CD4-positive, alpha-beta T cell treated with Interleukin-10 for 1 hour (primary cell): ENCODE results near the gene EIF4G3.
"Not testable (repeated sequence)": the region's sequence is repeated elsewhere in the genome, so short reads cannot be mapped to it uniquely, and the experiment has no call there.

ENCODE experiments used
- DNase-seq: peaks from one replicate; pipeline ENCODE4 v3.0.0-alpha.2; 2020

Gene EIF4G3

GRCh38 chr1:21065851-21066250 lies 110.8 kb downstream of the EIF4G3 start:
- no peak for DNase-seq

DNA sequence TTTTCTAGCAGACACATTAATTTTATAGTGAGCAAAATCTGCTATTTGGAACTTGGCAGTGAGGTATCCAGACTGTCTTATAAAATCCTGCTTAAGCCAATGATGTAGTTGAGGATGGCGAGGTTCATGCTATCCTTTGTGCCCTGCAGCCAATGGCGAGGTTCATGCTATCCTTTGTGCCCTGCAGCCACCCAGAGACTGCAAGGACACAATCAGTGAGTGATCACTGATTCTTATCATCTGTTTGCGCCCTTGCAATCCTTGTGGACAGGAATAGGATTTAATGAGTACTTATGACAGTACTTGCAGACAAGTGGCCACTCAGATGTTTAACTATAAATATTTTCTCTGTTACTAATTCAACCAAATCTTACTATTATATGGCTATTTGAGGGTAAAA lies 112.6 kb downstream of the EIF4G3 start:
- DNase-seq, result no peak

DNA sequence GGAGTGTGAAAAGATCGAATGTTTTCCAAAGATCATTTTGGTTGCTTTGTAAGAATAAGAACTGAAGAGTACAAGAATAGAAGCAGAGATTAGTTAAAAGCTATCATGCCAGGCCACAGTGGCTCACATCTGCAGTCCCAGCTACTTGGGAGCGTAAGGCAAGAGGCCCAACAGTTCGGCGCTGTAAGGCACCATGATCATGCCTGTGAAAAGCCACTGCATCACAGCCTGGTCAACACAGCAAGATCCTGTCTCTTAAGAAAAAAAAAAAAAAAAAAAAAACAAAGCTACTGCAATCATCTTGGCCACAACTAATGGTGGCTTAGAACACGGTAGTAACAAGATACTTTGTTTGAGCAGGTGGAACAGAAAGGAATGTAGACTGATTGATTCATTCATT lies 116.2 kb downstream of the EIF4G3 start:
- no peak for DNase-seq

DNA sequence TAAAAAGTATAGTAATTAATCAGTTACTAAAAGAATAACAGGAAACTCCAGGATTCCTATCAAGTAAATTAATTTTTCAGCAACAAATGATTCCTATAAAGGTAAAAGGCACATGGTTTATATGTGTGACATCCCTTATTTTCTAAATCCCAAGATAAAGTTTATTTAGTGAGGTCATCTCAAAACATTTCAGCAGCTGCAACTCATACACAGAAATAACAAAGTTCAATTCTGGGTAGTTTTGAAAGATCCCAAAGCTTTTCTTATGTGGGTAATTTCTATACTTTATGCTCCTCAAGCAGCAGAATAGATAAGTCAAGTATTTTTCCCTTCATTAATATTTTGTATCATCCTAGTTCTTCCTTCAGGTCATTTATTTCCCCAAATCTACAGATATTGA lies 117.7 kb downstream of the EIF4G3 start:
- no peak for DNase-seq

- DNase-seq, result no peak
These were observed 118.5 kb downstream of the EIF4G3 start for GRCh38 chr1:21058035-21058793.

GRCh38 chr1:21053189-21053928 lies 123.3 kb downstream of the EIF4G3 start:
- DNase-seq, result not testable (repeated sequence)

- no peak for DNase-seq
These were observed 124.7 kb downstream of the EIF4G3 start for GRCh38 chr1:21052034-21052433.

DNA sequence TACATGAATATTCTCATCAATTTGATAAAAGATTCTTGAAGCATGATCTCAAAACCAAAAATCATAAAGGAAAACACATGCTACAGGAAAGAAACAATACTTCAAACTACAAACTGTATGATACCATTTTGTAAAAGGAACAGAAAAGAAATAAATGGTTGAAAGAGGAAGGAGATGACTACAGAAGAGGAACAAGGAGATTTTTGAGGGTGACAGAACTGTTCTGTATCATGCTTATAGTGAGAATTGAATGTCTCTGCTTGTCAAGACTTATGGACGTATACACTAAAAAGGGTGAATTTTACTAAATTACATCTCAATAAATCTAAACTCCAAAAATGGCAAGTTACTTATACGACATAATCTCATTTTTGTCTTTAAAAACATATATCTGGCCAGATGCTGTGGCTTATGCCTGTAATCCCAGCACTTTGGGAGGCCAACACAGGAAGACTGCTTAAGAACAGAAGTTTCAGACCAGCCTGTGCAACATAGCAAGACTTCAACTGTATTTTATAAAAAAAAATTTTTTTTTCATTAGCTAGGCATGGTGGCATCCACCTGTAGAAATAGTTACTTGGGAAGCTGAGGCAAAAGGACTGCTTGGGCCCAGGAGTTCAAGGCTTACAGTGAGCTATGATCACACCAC lies 125.4 kb downstream of the EIF4G3 start:
- no peak for DNase-seq

GRCh38 chr1:21050031-21050430 lies 126.7 kb downstream of the EIF4G3 start:
- DNase-seq, result no peak

DNA sequence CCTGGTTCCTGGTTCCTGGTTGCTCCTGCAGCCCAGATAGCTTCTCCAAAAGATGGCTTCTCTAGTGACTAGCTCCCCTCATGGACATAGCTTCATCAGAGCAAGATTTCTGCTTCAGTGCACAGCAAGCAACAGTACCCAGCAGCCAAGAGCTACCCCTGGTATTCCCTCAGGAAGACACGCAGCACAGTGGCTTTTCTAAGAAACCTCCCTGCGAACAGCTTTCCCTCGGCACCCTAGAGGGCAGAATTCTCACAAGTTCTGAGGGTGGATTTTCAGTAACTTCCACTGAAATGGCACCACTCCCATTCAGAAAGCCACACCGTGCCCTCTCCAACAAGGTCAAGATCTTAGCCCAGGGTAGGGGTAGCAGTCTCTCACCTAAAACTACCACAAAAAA lies 128.2 kb downstream of the EIF4G3 start:
- no peak for DNase-seq

DNA sequence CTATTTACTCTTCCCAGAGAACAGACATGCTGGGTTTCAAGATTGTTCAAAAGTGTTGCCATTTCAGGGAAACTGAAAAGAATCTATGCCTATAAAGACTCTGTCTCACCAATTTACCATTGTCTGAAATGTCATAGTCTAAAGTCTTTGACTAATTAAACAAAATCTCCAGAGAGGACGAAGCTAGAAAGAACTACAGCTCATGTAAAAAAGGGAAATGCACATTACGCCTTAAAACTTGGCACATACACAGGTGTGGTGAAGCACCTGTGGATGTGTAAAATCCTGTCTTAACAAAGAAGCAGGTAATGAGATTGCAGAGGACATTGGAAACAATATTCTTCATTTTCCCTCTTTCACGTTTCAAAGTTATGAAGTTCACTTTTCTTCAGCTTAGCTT lies 130.6 kb downstream of the EIF4G3 start:
- DNase-seq, result no peak

GRCh38 chr1:21045351-21045750 lies 131.3 kb downstream of the EIF4G3 start:
- no peak for DNase-seq

DNA sequence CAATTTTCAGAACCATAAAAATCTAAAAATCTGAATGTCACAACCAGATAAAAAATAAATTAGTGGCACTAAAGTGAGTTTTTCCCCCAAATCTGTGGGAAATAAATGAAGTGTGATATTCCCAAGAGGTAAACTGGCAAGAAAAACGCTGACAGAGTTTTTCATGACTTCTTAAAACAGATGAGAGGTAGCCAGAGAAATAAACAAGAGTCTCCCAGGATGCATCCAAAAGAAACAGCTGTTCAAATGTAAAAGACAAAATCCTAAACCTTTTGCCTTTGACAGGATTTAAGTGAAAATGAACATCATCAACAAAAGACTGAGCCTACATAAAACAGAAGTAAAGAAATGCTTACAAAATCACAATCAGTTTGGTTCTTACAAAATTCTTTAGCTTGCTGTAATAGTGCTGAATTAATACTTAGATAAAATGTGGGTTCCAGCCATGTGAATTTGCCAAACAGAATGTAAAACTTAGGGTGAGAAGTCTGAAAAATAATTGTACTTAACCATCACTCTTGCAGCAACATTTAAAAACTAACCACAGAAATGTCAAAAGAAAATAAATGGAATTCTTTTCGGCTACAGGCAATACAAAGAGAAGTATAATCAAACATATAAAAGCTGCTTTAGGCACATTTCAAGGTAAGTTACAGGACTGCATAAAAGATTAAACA lies 133.6 kb downstream of the EIF4G3 start:
- DNase-seq, result no peak

- DNase-seq, result no peak
These were observed 135.2 kb downstream of the EIF4G3 start for GRCh38 chr1:21041541-21041940.

- DNase-seq, result no peak
These were observed 139.6 kb downstream of the EIF4G3 start for GRCh38 chr1:21037091-21037490.

GRCh38 chr1:21035794-21036193 lies 140.9 kb downstream of the EIF4G3 start:
- DNase-seq, result no peak

DNA sequence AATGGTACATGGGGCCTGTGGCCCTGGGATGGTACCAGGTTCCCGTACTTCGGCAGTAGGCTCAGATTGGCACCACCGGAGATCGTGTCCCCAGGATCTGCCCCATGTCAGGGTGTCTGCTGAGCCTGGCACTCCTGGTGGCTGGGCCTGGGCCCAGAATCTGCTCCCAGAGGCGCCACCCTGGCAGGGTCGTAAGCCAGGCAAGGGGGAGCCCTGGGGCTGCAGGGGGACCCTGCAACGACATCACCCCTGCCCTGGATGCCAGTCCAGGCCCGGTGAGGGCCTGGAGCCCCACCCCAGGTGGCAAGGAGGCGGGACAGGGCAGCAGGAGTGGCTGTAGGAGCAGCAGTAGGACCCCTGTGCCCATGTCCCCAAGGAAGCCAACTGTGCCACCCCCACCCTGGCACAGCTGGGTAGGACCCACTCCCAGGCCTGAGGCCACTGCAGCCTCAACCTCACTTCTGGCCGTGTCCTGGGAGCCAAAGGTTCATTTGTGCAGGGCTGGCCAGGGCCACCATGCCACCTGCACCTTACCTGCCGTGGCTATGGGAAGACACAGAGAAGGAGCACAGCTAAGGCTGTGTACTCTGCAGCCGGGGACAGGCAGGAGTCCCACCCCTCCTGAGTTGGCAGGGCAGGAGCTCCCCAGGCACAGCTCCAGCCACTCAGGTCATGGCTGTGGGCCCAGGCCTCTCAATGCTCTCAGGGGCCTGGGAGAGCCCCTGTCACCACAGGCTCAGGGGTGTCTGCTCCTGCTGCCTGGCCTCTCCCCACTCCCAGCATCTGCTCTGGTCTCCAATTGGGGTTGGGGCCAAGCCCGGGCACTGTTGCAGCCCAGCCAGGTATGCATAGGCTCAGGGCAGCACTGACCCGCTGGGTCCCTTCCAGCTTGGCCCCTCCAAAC lies 141.7 kb downstream of the EIF4G3 start:
- DNase-seq, result no peak

- DNase-seq, result no peak
These were observed 144.0 kb downstream of the EIF4G3 start for GRCh38 chr1:21032741-21033140.

DNA sequence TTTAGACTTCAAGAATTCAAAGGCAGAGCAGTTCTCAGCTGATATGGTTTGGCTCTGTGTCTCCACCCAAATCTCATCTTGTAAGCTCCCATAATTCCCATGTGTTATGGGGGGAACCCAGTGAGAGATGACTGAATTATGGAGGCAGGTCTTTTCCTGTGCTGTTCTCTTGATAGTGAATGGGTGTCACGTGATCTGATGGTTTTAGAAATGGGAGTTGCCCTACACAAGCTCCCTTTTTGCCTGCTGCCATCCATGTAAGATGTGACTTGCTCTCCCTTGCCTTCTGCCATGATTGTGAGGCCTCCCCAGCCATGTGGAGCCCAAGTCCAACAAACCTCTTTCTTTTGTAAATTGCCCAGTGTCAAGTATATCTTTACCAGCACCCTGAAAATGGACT lies 146.5 kb downstream of the EIF4G3 start:
- no peak for DNase-seq

DNA sequence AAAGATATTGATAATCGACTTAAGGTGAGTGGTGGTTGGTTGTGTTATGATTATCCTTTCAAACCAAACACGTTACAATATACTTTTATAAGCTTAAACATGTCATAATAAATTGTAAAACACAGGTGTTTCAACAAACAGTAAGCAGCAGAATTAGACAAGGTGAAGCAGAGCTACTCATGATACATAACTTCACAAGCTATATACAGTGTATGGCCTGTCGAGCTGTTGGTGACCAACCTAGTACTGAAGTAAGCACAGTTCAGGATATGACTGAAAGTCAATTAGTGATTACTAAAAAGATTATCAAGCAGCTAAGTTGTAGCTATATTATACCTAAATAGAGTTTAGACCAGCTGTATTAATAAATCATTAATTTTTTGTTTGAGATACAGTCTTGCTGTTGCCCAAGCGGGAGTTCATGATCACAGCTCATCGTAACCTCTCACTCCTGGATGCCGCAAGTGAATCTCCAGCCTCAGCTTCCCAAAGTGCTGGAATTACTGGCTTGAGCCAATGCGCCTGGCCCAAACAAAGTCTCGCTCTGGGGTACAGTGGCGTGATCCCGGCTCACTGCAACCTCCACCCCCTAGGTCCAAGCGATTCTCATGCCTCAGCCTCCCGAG lies 148.1 kb downstream of the EIF4G3 start:
- no peak for DNase-seq

DNA sequence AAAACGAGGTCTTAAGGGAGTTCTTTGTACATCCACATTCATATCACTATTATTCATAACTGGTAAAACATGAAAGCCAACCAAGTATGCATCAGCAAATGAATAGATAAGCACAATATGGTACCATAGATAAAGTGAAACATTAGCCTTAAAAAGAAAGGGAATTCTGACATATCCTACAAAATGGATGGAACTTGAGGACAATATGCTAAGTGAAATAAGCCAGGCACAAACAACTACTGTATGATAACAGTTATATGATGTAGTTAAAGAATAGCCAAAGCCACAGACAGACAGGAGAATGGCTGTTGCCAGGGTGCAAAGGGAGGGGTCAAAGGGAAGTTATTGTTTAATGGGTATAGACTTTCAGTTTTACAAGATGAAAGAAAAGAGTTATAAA lies 148.9 kb downstream of the EIF4G3 start:
- no peak for DNase-seq

GRCh38 chr1:21024918-21025317 lies 151.8 kb downstream of the EIF4G3 start:
- no peak for DNase-seq
